BJ (cell line): Measurements from ENCODE around the gene AUP1. TPM values are rescaled to one million over a fixed set of nuclear protein-coding genes. Genes with fewer than 3 reads are reported as not detected.

Experiments used
- CTCF ChIA-PET: fragments of 350-600 bp; formaldehyde crosslinking; extraction: SDS; loops from one replicate; lab custom pipeline; 2021; ENCODE audit warnings: antibody characterized with exemption, inconsistent platforms; lab: Yijun Ruan, JAX
- POLR2A ChIA-PET: fragments of 300-600 bp; sonication (Branson Sonifier 250); formaldehyde crosslinking; extraction: SDS; loops from one replicate; lab custom pipeline; 2021; ENCODE audit warnings: antibody characterized with exemption; lab: Charles Lee
- DNase-seq: peaks from one replicate; pipeline ENCODE4 v3.0.0-alpha.2; 2011; ENCODE audit warnings: low read depth
- H3K27me3 ChIP-seq: 2 replicates; pipeline ENCODE4 v1.6.0; 2011; ENCODE audit warnings: low read length; ENCODE audit not compliant: control insufficient read depth, insufficient read depth
- H3K36me3 ChIP-seq: 2 replicates; pipeline ENCODE4 v1.5.1; 2011; ENCODE audit warnings: low read length; ENCODE audit not compliant: control insufficient read depth, insufficient read depth
- H3K4me3 ChIP-seq: 2 replicates; pipeline ENCODE4 v1.5.1; 2011; ENCODE audit warnings: low read depth, mild to moderate bottlenecking, control low read depth, low read length
- CTCF ChIP-seq: IDR thresholded peaks from 2 replicates; pipeline ENCODE4 v1.5.1; 2011; ENCODE audit warnings: low read depth, mild to moderate bottlenecking, control low read depth, inconsistent platforms, low read length, moderate library complexity; ENCODE audit not compliant: insufficient read depth
- polyA plus RNA-seq: library from polyadenylated mRNA; depleted of rRNA; stranded (reverse); fragments of >200 nt; gene quantifications from 2 replicates; pipeline ENCODE4 v1.2.3, GENCODE V29; 2011

The AUP1 gene
- polyA plus RNA-seq, 1 experiment: 104 TPM

- TF ChIP-seq CTCF: no peak
- Histone ChIP-seq H3K36me3 (peaks cover 11% of the 10 kb centered on the region), H3K27me3 (peaks cover 7% of the 10 kb centered on the region), H3K4me3 (no peak overlapping the region)
- ChIA-PET POLR2A (no interaction called here), CTCF (interaction anchor here (1.8 to 2.5 kb wide), 2 partner anchors 22 to 170 kb away, joined by 5 to 12 read pairs; partner anchors contain the start of genes CCDC142 and TTC31)
- DNase-seq: no peak
Measured at GRCh38 chr2:74504591-74504990, 24.9 kb downstream of the AUP1 start.

GRCh38 chr2:74503506-74504475, 25.7 kb downstream of the AUP1 start:
- Histone ChIP-seq H3K36me3 (peaks cover 11% of the 10 kb centered on the region), H3K27me3 (peaks cover 9% of the 10 kb centered on the region), H3K4me3 (peak overlapping the region; percentile 43)
- TF ChIP-seq CTCF: no peak
- ChIA-PET POLR2A (interaction anchor here (0.5 to 0.6 kb wide), 3 partner anchors 7 to 63 kb away, joined by 3 to 4 read pairs (median 4); partner anchors contain the start of genes AUP1 and HTRA2), CTCF (interaction anchor here (0.8 to 2.5 kb wide), 5 partner anchors 21 to 169 kb away, joined by 3 to 14 read pairs (median 5); partner anchors contain the start of genes AUP1, CCDC142, HTRA2 and TTC31)
- no peak for DNase-seq

- peak; percentile 39 for TF ChIP-seq CTCF
- Histone ChIP-seq H3K27me3 (peaks cover 11% of the 10 kb centered on the region), H3K4me3 (peak overlapping the region; percentile 43), H3K36me3 (peaks cover 11% of the 10 kb centered on the region)
- ChIA-PET POLR2A (interaction anchor here (0.6 kb wide), 1 partner anchor 64 kb away, joined by 3 read pairs; no protein-coding TSS in a partner anchor), CTCF (interaction anchor here (0.8 to 2.5 kb wide), 6 partner anchors 20 to 168 kb away, joined by 3 to 14 read pairs (median 4); partner anchors contain the start of genes AUP1, CCDC142, HTRA2 and TTC31)
- no peak for DNase-seq
Measured at GRCh38 chr2:74502720-74503505, 26.6 kb downstream of the AUP1 start.

- TF ChIP-seq CTCF: no peak
- DNase-seq: no peak
- CTCF ChIA-PET: interaction anchor here (1.1 kb wide), 1 partner anchor 19 kb away, joined by 3 read pairs; the partner anchor contains the start of genes CCDC142 and TTC31
- Histone ChIP-seq H3K36me3 (peaks cover 11% of the 10 kb centered on the region), H3K4me3 (peak overlapping the region; percentile 43), H3K27me3 (peaks cover 11% of the 10 kb centered on the region)
- POLR2A ChIA-PET: no interaction called here
Measured at GRCh38 chr2:74502147-74502719, 27.3 kb downstream of the AUP1 start.
